ENCODE data around the gene ATG7. TPM values are rescaled to one million over a fixed set of nuclear protein-coding genes. Genes with fewer than 3 reads are reported as not detected.
"Not testable (repeated sequence)": the region's sequence is repeated elsewhere in the genome, so short reads cannot be mapped to it uniquely, and the experiment has no call there.

Gene ATG7
- total and polyA plus RNA-seq, 8 donors = 25.0 to 73.3 (median 29.6) TPM

DNA sequence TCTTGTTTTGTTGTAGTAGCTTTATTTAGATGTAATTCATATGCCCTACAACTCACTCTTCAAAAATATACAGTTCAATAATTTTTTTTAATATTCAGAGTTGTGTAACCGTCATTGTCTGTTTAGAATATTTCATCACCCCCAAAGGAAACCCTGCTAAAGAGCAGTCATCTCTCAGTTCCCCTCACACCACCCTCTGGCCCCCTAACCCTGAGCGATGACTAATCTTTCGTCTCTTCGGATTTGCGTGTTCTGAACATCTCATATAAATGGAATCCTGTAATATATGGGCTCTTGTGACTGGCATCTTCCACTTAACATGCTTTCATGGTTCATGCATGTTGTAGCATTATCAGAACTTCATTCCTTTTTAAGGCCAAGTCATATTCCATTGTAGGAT, 183.8 kb downstream of the ATG7 start:
- Histone ChIP-seq H3K36me3 (no peaks in the 10 kb centered on the region), H3K27ac (no peak overlapping the region), H3K9me3 (no peaks in the 10 kb centered on the region), H3K4me3 (no peak overlapping the region), H3K27me3 (no peaks in the 10 kb centered on the region), H3K4me1 (peaks cover 0 to 28% of the 10 kb centered on the region in 2 donors)
- no peak for ATAC-seq
- intact Hi-C loops (cut with DNase I) = no loop called here
- TF ChIP-seq CTCF (IDR thresholded peaks at IDR 0.05) = no peak
- DNase-seq = no peak

GRCh38 chr3:11457135-11457534, 184.9 kb downstream of the ATG7 start:
- DNase-seq (no peak), ATAC-seq (no peak)
- H3K36me3 ChIP-seq = no peaks in the 10 kb centered on the region
- TF ChIP-seq CTCF (IDR thresholded peaks at IDR 0.05) = no peak
- no peak overlapping the region for H3K27ac ChIP-seq
- H3K9me3 ChIP-seq = no peaks in the 10 kb centered on the region
- no peak overlapping the region for H3K4me3 ChIP-seq
- intact Hi-C loops (cut with DNase I) = no loop called here
- peaks cover 0 to 28% of the 10 kb centered on the region in 2 donors for H3K4me1 ChIP-seq
- H3K27me3 ChIP-seq = no peaks in the 10 kb centered on the region

GRCh38 chr3:11459186-11459824, 187.1 kb downstream of the ATG7 start:
- H3K4me3 ChIP-seq = no peak overlapping the region
- no peaks in the 10 kb centered on the region for H3K9me3 ChIP-seq
- DNase-seq (no peak), ATAC-seq (no peak)
- no peak for TF ChIP-seq CTCF (IDR thresholded peaks at IDR 0.05)
- peaks cover 0 to 17% of the 10 kb centered on the region in 2 donors for H3K4me1 ChIP-seq
- H3K36me3 ChIP-seq = no peaks in the 10 kb centered on the region
- no peak overlapping the region for H3K27ac ChIP-seq
- no peaks in the 10 kb centered on the region for H3K27me3 ChIP-seq
- intact Hi-C loops (cut with DNase I) = no loop called here

- H3K4me3 ChIP-seq = no peak overlapping the region
- no peak overlapping the region for H3K27ac ChIP-seq
- no peaks in the 10 kb centered on the region for H3K36me3 ChIP-seq
- no peak for TF ChIP-seq CTCF (IDR thresholded peaks at IDR 0.05)
- no peaks in the 10 kb centered on the region for H3K9me3 ChIP-seq
- intact Hi-C loops (cut with DNase I) = no loop called here
- DNase-seq (no peak), ATAC-seq (no peak)
- H3K27me3 ChIP-seq = no peaks in the 10 kb centered on the region
- peaks cover under 1 to 4% of the 10 kb centered on the region in 2 donors for H3K4me1 ChIP-seq
Measured at GRCh38 chr3:11461226-11461625, 189.0 kb downstream of the ATG7 start.

DNA sequence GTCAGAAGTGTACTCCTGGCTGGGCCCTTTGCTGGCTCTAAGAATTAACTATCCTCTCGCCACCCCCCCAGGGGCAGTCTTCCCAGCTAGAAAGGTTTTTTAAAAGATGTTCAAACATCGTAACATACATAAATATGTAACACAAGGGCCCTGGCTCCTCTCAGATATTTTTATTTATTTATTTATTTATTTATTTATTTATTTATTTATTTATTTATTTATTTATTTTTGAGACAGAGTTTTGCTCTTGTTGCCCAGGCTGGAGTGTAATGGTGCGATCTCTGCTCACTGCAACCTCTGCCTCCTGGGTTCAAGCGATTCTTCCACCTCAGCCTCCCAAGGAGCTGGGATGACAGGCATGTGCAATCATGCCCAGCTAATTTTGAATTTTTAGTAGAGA, 190.5 kb downstream of the ATG7 start:
- H3K4me1 ChIP-seq; ATAC-seq; DNase-seq; H3K27ac ChIP-seq; H3K27me3 ChIP-seq; intact Hi-C loops (cut with DNase I); H3K4me3 ChIP-seq; H3K36me3 ChIP-seq; H3K9me3 ChIP-seq: not testable (repeated sequence)

DNA sequence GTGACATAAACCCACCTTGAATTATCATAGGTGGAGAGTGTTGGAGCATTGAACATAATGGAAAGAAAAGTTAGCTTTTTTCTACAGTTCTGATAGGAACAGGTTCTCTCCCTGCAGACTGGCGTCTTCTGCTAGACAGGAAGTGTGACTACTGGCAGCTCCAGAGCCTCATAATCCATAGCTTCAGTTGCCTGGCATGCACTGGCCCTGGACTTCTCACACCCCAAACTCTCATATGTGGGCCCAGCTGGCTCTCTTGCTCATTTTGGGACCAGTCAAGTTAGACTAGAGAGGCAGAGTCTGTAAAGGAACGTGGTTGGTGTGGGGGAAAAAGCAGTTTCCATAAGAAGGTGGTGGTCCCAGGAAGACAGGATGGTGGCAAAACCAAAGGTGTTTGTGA, 191.4 kb downstream of the ATG7 start:
- H3K4me3 ChIP-seq = no peak overlapping the region
- intact Hi-C loops (cut with DNase I) = no loop called here
- ATAC-seq (no peak), DNase-seq (no peak)
- no peaks in the 10 kb centered on the region for H3K27me3 ChIP-seq
- H3K36me3 ChIP-seq = peaks cover 0 to 15% of the 10 kb centered on the region in 2 donors
- H3K9me3 ChIP-seq = no peaks in the 10 kb centered on the region
- no peak overlapping the region for H3K27ac ChIP-seq
- H3K4me1 ChIP-seq = peaks cover 0 to 5% of the 10 kb centered on the region in 2 donors
- no peak for TF ChIP-seq CTCF (IDR thresholded peaks at IDR 0.05)
